Measurements from ENCODE around the gene ANKRD44. TPM values are rescaled to one million over a fixed set of nuclear protein-coding genes. Genes with fewer than 3 reads are reported as not detected.

The ANKRD44 gene
- total and polyA plus RNA-seq, 2 of the 8 experiments (the other 6 are each of a cell fraction or from before 2014, with no cell fraction given) = 1.2 to 1.3 TPM

- no peak overlapping the region for H2BK20ac ChIP-seq (ENCODE audit: low read length)
- no peak overlapping the region for H3K9ac ChIP-seq (replicated peaks in 1 of 4; ENCODE audit: extremely low read depth in 1 of 4, low read depth in 3 of 4, low read length in 3 of 4)
- no peak overlapping the region for H3K4me2 ChIP-seq (ENCODE audit: insufficient read depth in 1 of 2, low read depth in 2 of 2, low read length in 2 of 2)
- TF ChIP-seq E2F6 (IDR thresholded peaks at IDR 0.05) = peak; percentile 35; the same call in 1 of the 2 replicates
- TF ChIP-seq ASH2L (IDR thresholded peaks at IDR 0.05; ENCODE audit: low read length) = no peak
- no peak for TF ChIP-seq JUND (IDR thresholded peaks at IDR 0.05; ENCODE audit: low read length)
- H3K18ac ChIP-seq (ENCODE audit: extremely low read depth, low read length) = no peak overlapping the region
- no peak overlapping the region for H3K4ac ChIP-seq (replicated peaks; ENCODE audit: insufficient read length, low read depth, low read length)
- H3K36me3 ChIP-seq (ENCODE audit: control insufficient read depth in 2 of 4, insufficient read depth in 4 of 4, low read length in 3 of 4) = no peaks in the 10 kb centered on the region
- H3K56ac ChIP-seq (replicated peaks; ENCODE audit: insufficient read length, low read depth, low read length) = no peak overlapping the region
- no peaks in the 10 kb centered on the region for H3K79me2 ChIP-seq (ENCODE audit: control insufficient read depth in 1 of 2, insufficient read depth in 2 of 2, low read length in 2 of 2)
- no peak overlapping the region for H4K91ac ChIP-seq (replicated peaks; ENCODE audit: insufficient read length, low read length)
- no peak overlapping the region for H2BK5ac ChIP-seq (ENCODE audit: low read depth, low read length)
- H4K5ac ChIP-seq (ENCODE audit: insufficient read length, low read depth, low read length) = no peak overlapping the region
- H2AFZ ChIP-seq (ENCODE audit: low read length) = no peak overlapping the region
- H2AK5ac ChIP-seq (ENCODE audit: low read depth, low read length) = no peak overlapping the region
- no peak overlapping the region for H2BK12ac ChIP-seq (ENCODE audit: low read depth, low read length)
- H3K23me2 ChIP-seq (ENCODE audit: low read depth, low read length) = no peaks in the 10 kb centered on the region
- POLR2A ChIA-PET (ENCODE audit: partially characterized antibody) = no interaction called here
- FAIRE-seq = no peak
- no peak overlapping the region for H3K27ac ChIP-seq (ENCODE audit: low read depth, low read length)
- WGBS, 2 experiments (ENCODE audit: extremely low coverage in 1 of 2, insufficient coverage in 1 of 2, insufficient read length in 1 of 2, insufficient replicate concordance in 2 of 2, low coverage in 1 of 2, low lambda C conversion rate in 2 of 2, missing lambda C conversion rate in 1 of 2) = 95% methylated on average over 1 of the region's 1 CpG; no CpG with 5 or more reads in 1 of the 2 experiments
- no peaks in the 10 kb centered on the region for H3K79me1 ChIP-seq (ENCODE audit: low read depth, low read length)
- H3K9me3 ChIP-seq (ENCODE audit: insufficient read depth in 2 of 2, low read depth in 1 of 2, low read length in 1 of 2) = no peaks in the 10 kb centered on the region
- peaks cover 0 to 6% (median 2%) of the 10 kb centered on the region in 4 experiments; a peak in 4 of 7 replicates for H3K4me1 ChIP-seq (replicated peaks in 1 of 4; ENCODE audit: control insufficient read depth in 3 of 4, insufficient read depth in 4 of 4, low read length in 3 of 4)
- H2BK120ac ChIP-seq (replicated peaks; ENCODE audit: low read depth, low read length) = no peak overlapping the region
- CTCF ChIA-PET (ENCODE audit: partially characterized antibody) = interaction anchor here (1.3 to 3.0 kb wide), 4 partner anchors 11 to 44 kb away, joined by 4 to 15 read pairs (median 5); no protein-coding TSS in a partner anchor
- H3K14ac ChIP-seq (ENCODE audit: insufficient read length) = no peak overlapping the region
- H4K20me1 ChIP-seq (replicated peaks in 1 of 2; ENCODE audit: control insufficient read depth in 1 of 2, insufficient read depth in 2 of 2, low read length in 2 of 2) = no peaks in the 10 kb centered on the region
- DNase-seq (ENCODE audit: low read depth in 1 of 2, low spot score in 2 of 2) = no peak
- H4K8ac ChIP-seq (ENCODE audit: extremely low read depth, insufficient read depth, low read length) = no peak overlapping the region
- H3K27me3 ChIP-seq (replicated peaks in 1 of 4; ENCODE audit: control insufficient read depth in 3 of 4, extremely low read depth in 1 of 4, insufficient read depth in 3 of 4, low read length in 3 of 4) = no peaks in the 10 kb centered on the region
- H3K23ac ChIP-seq (ENCODE audit: insufficient read length) = no peak overlapping the region
- H3K4me3 ChIP-seq (ENCODE audit: extremely low read depth in 1 of 4, insufficient read depth in 2 of 4, low read depth in 3 of 4, low read length in 4 of 4) = no peak overlapping the region
- no peak overlapping the region for H2BK15ac ChIP-seq (ENCODE audit: low read length)
These were observed 318.1 kb downstream of the ANKRD44 start for GRCh38 chr2:196992466-196992865.

Measured in H1 (cell line).